Cardiac fibroblast (primary cell): ENCODE data around the gene MYO19.
"Not testable (repeated sequence)": the region's sequence is repeated elsewhere in the genome, so short reads cannot be mapped to it uniquely, and the experiment has no call there.

Experiments used
- DNase-seq, 2 donors: peaks; one replicate each; pipeline versions ENCODE4 v3.0.0 to v3.0.0-alpha.2; 2010; ENCODE audit warnings: low read depth in 2 of 2
- H3K4me3 ChIP-seq, 2 donors: replicated peaks in 1 of 2; 1 replicate in 1 of 2; 2 replicates in 1 of 2; pipeline ENCODE4 v1.5.1; 2011; ENCODE audit warnings: low read depth in 2 of 2, low read length in 2 of 2, mild to moderate bottlenecking in 2 of 2, moderate library complexity in 1 of 2
- CTCF ChIP-seq: IDR thresholded peaks from one replicate; pipeline ENCODE4 v1.5.1; 2011; ENCODE audit warnings: low read depth, mild to moderate bottlenecking, low read length, inconsistent platforms

MYO19 gene

GRCh38 chr17:36523113-36523512 lies 11.6 kb downstream of the MYO19 start:
- no peak for TF ChIP-seq CTCF
- DNase-seq = no peak
- no peak overlapping the region for H3K4me3 ChIP-seq

GRCh38 chr17:36515837-36516236 lies 18.8 kb downstream of the MYO19 start:
- no peak for TF ChIP-seq CTCF
- no peak for DNase-seq

GRCh38 chr17:36514856-36515255 lies 19.8 kb downstream of the MYO19 start:
- H3K4me3 ChIP-seq = no peak overlapping the region
- no peak for TF ChIP-seq CTCF
- no peak for DNase-seq

More at GRCh38 chr17:36515837-36516236, 18.8 kb downstream of the MYO19 start:
- H3K4me3 ChIP-seq = no peak overlapping the region

GRCh38 chr17:36512641-36513040 lies 22.0 kb downstream of the MYO19 start:
- no peak overlapping the region for H3K4me3 ChIP-seq
- DNase-seq = no peak
- TF ChIP-seq CTCF = no peak

GRCh38 chr17:36511216-36511615 lies 23.5 kb downstream of the MYO19 start:
- no peak for TF ChIP-seq CTCF
- DNase-seq = no peak
- no peak overlapping the region for H3K4me3 ChIP-seq

GRCh38 chr17:36510636-36511035 lies 24.0 kb downstream of the MYO19 start:
- H3K4me3 ChIP-seq = no peak overlapping the region
- no peak for TF ChIP-seq CTCF
- DNase-seq = no peak

- TF ChIP-seq CTCF = no peak
- no peak for DNase-seq
- H3K4me3 ChIP-seq = no peak overlapping the region
Observed at GRCh38 chr17:36509272-36509985, 25.2 kb downstream of the MYO19 start.

GRCh38 chr17:36508439-36508838 lies 26.2 kb downstream of the MYO19 start:
- DNase-seq, H3K4me3 ChIP-seq: not testable (repeated sequence)
